CD4-positive, alpha-beta memory T cell (primary cell): ENCODE results near the gene CDKL4. TPM values are rescaled to one million over a fixed set of nuclear protein-coding genes. Genes with fewer than 3 reads are reported as not detected.
A peak's percentile ranks its signal among the peaks of the same experiment; 100 is the strongest.

Source experiments
- CTCF ChIA-PET: fragments of 350-600 bp; sonication (Branson Sonifier 250); formaldehyde crosslinking; loops from one replicate; lab custom pipeline; 2021; ENCODE audit warnings: inconsistent platforms; ENCODE audit not compliant: partially characterized antibody; lab: Charles Lee
- POLR2A ChIA-PET: fragments of 350-600 bp; sonication (Branson Sonifier 250); formaldehyde crosslinking; loops from one replicate; lab custom pipeline; 2021; ENCODE audit not compliant: partially characterized antibody; lab: Charles Lee
- DNase-seq, 5 donors: peaks; one replicate each; pipeline versions ENCODE4 v3.0.0 to v3.0.0-alpha.2; 2020 to 2022; ENCODE audit warnings: mixed read lengths in 1 of 5
- H3K27ac ChIP-seq: one replicate; pipeline ENCODE4 v1.7.0; 2013; ENCODE audit warnings: low read depth, low read length
- H3K27me3 ChIP-seq: 2 replicates; pipeline ENCODE4 v1.7.0; 2013; ENCODE audit warnings: mild to moderate bottlenecking, low read length, moderate library complexity; ENCODE audit not compliant: insufficient read depth
- H3K36me3 ChIP-seq: 2 replicates; pipeline ENCODE4 v1.7.0; 2013; ENCODE audit warnings: mild to moderate bottlenecking, low read length, moderate library complexity; ENCODE audit not compliant: insufficient read depth
- H3K4me1 ChIP-seq: 2 replicates; pipeline ENCODE4 v1.7.0; 2013; ENCODE audit warnings: mild to moderate bottlenecking, low read length, moderate library complexity; ENCODE audit not compliant: insufficient read depth
- H3K4me3 ChIP-seq, 2 donors: one replicate each; pipeline ENCODE4 v1.7.0; 2013; ENCODE audit warnings: low read length in 2 of 2, mild to moderate bottlenecking in 1 of 2
- H3K9me3 ChIP-seq, 2 donors: one replicate each; pipeline ENCODE4 v1.7.0; 2013; ENCODE audit warnings: low read length in 2 of 2, control low read depth in 1 of 2; ENCODE audit not compliant: control insufficient read depth in 1 of 2
- H3K27ac Mint-ChIP-seq, 7 donors: one replicate each; pipeline ENCODE4 v1.8.0; 2020 to 2021; ENCODE audit warnings: mixed read lengths in 7 of 7, mild to moderate bottlenecking in 6 of 7, inconsistent platforms in 3 of 7, moderate library complexity in 3 of 7
- H3K27me3 Mint-ChIP-seq, 2 donors: one replicate each; pipeline ENCODE4 v1.8.0; 2020 to 2021; ENCODE audit warnings: mixed read lengths in 2 of 2
- H3K36me3 Mint-ChIP-seq, 2 donors: one replicate each; pipeline ENCODE4 v1.8.0; 2020 to 2021; ENCODE audit warnings: mixed read lengths in 2 of 2, inconsistent platforms in 1 of 2, mild to moderate bottlenecking in 1 of 2
- H3K4me1 Mint-ChIP-seq, 4 donors: one replicate each; pipeline ENCODE4 v1.8.0; 2020 to 2021; ENCODE audit warnings: mixed read lengths in 4 of 4, mild to moderate bottlenecking in 1 of 4
- H3K4me3 Mint-ChIP-seq, 8 donors: one replicate each; pipeline ENCODE4 v1.8.0; 2020 to 2021; ENCODE audit warnings: mixed read lengths in 8 of 8, mild to moderate bottlenecking in 7 of 8, moderate library complexity in 6 of 8, inconsistent platforms in 3 of 8
- H3K9me3 Mint-ChIP-seq, 8 donors: one replicate each; pipeline ENCODE4 v1.8.0; 2020 to 2021; ENCODE audit warnings: mixed read lengths in 8 of 8, mild to moderate bottlenecking in 5 of 8, inconsistent platforms in 3 of 8, moderate library complexity in 1 of 8
- intact Hi-C: fragments of 100-400 bp; cut with micrococcal nuclease; formaldehyde crosslinking; loops from one replicate; pipeline ENCODE4 v1.15.1; 2023
- polyA plus RNA-seq, 2 donors: library from polyadenylated mRNA; unstranded; fragments of 300-500 nt; fragmentation: Illumina TruSeq; gene quantifications; one replicate each; pipeline ENCODE4 v1.2.3, GENCODE V29; 2021
- total RNA-seq, 2 experiments: library from RNA; stranded (reverse); gene quantifications; one replicate each; pipeline ENCODE4 v1.2.3, GENCODE V29; 2021

Gene CDKL4
- total and polyA plus RNA-seq, 4 experiments from 2014 or later, result 0.38 TPM; not detected in 3

- no peaks in the 10 kb centered on the region for H3K4me1 ChIP-seq
- no peaks in the 10 kb centered on the region for H3K9me3 ChIP-seq
- H3K27me3 ChIP-seq, result no peaks in the 10 kb centered on the region
- H3K27ac Mint-ChIP-seq, result no peak overlapping the region
- ChIA-PET CTCF (interaction anchor here (0.5 to 2.4 kb wide), 4 partner anchors 176 to 288 kb away, joined by 3 to 9 read pairs (median 3); no protein-coding TSS in a partner anchor), POLR2A (no interaction called here)
- no peak overlapping the region for H3K4me3 Mint-ChIP-seq
- intact Hi-C loops, result no loop called here
- no peaks in the 10 kb centered on the region for H3K36me3 ChIP-seq
- DNase-seq, result no peak
- peaks cover 1 to 2% (median 1%) of the 10 kb centered on the region in 4 donors for H3K4me1 Mint-ChIP-seq
- no peak overlapping the region for H3K4me3 ChIP-seq
- H3K27ac ChIP-seq, result no peak overlapping the region
- no peaks in the 10 kb centered on the region for H3K27me3 Mint-ChIP-seq
- peaks cover 0 to 23% (median 7%) of the 10 kb centered on the region in 8 donors for H3K9me3 Mint-ChIP-seq
- peaks cover 2 to 3% of the 10 kb centered on the region in 2 donors for H3K36me3 Mint-ChIP-seq
These were observed 9.0 kb downstream of the CDKL4 start for GRCh38 chr2:39234754-39235153.

GRCh38 chr2:39232141-39232540 is 11.6 kb downstream of the CDKL4 start:
- Mint-ChIP-seq H3K27ac (no peak overlapping the region), H3K27me3 (no peaks in the 10 kb centered on the region), H3K9me3 (peaks cover 0 to 22% (median 7%) of the 10 kb centered on the region in 8 donors), H3K4me3 (no peak overlapping the region), H3K36me3 (peaks cover 2 to 3% of the 10 kb centered on the region in 2 donors), H3K4me1 (peaks cover 12 to 24% (median 19%) of the 10 kb centered on the region in 4 donors)
- Histone ChIP-seq H3K27ac (no peak overlapping the region), H3K9me3 (no peaks in the 10 kb centered on the region), H3K4me1 (peaks cover 15% of the 10 kb centered on the region), H3K4me3 (no peak overlapping the region), H3K27me3 (no peaks in the 10 kb centered on the region), H3K36me3 (no peaks in the 10 kb centered on the region)
- no peak for DNase-seq
- intact Hi-C loops, result no loop called here
- ChIA-PET POLR2A (interaction anchor here (0.7 kb wide), 1 partner anchor 112 kb away, joined by 3 read pairs; no protein-coding TSS in a partner anchor), CTCF (interaction anchor here (0.6 to 1.6 kb wide), 5 partner anchors 171 to 287 kb away, joined by 3 to 9 read pairs (median 4); no protein-coding TSS in a partner anchor)

DNA sequence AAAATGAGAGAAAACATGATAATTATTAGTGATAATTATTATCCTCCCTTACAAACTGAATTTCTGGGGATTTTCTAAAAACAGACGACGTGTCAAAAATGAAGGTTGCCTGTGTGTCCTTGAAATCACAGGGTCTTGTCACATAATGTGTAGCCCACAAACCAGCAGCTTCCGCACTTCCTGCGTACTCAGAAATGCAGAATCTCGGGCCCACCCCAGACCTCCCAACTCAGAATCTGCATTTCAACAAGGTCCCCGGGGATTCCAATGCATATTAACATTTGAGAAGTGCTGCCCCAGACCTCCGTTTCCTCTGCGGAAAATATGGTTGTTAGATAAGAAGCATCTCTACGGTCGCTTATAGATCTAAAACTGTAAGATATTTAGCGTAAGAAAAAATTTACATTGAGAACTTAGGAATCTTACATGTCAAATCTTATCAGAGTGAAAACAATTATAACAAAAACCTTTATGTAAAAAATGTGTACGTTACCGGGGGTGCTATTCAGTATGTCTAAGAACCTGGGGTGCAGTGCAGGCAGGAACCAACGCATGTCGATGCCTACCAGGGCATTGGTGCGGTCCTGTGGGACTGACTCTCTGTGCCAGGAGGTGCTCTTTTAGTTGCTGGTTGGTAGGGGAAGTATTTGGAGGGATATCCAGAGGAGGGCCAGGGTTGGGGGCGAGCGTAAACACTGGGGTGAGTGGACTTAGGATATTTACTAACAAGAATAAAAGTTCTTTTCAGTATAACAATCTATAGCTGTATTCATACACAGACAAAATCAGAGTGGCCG is 15.2 kb downstream of the CDKL4 start:
- DNase-seq, result no peak
- Histone ChIP-seq H3K27me3 (no peaks in the 10 kb centered on the region), H3K27ac (no peak overlapping the region), H3K4me1 (peaks cover 15% of the 10 kb centered on the region), H3K4me3 (no peak overlapping the region), H3K36me3 (no peaks in the 10 kb centered on the region), H3K9me3 (no peaks in the 10 kb centered on the region)
- Mint-ChIP-seq H3K4me3 (peak overlapping the region; percentile 38 to 92 (median 76)), H3K27me3 (peaks cover 0 to 1% of the 10 kb centered on the region in 2 donors), H3K27ac (peak overlapping the region; percentile 26 to 88 (median 67)), H3K9me3 (no peaks in the 10 kb centered on the region), H3K4me1 (peaks cover 12 to 27% (median 20%) of the 10 kb centered on the region in 4 donors), H3K36me3 (no peaks in the 10 kb centered on the region)
- ChIA-PET CTCF (interaction anchor here (0.7 to 8.0 kb wide), 45 partner anchors 8 to 647 kb away, joined by 3 to 371 read pairs (median 6); partner anchors contain the start of genes CDKL4 and SOS1), POLR2A (interaction anchor here (0.7 to 7.5 kb wide), 17 partner anchors 11 to 281 kb away, joined by 3 to 225 read pairs (median 5); partner anchors contain the start of gene SOS1)
- intact Hi-C loops, result loop anchor here (1.0 kb wide), 2 partner anchors 11 to 107 kb away; partner anchors contain the start of gene SOS1

- Histone ChIP-seq H3K27me3 (no peaks in the 10 kb centered on the region), H3K4me1 (peaks cover 15% of the 10 kb centered on the region), H3K9me3 (no peaks in the 10 kb centered on the region), H3K36me3 (no peaks in the 10 kb centered on the region), H3K4me3 (no peak overlapping the region), H3K27ac (no peak overlapping the region)
- H3K27me3 Mint-ChIP-seq, result peaks cover 0 to 1% of the 10 kb centered on the region in 2 donors
- peak overlapping the region; percentile 5 to 88 (median 81) for H3K27ac Mint-ChIP-seq
- ChIA-PET CTCF (interaction anchor here (0.6 to 8.0 kb wide), 28 partner anchors 11 to 279 kb away, joined by 3 to 371 read pairs (median 6); partner anchors contain the start of gene SOS1), POLR2A (interaction anchor here (0.6 to 7.5 kb wide), 16 partner anchors 10 to 280 kb away, joined by 3 to 225 read pairs (median 4); partner anchors contain the start of gene SOS1)
- peak overlapping the region; percentile 38 to 92 (median 76) for H3K4me3 Mint-ChIP-seq
- H3K9me3 Mint-ChIP-seq, result no peaks in the 10 kb centered on the region
- intact Hi-C loops, result loop anchor here (1.0 kb wide), 2 partner anchors 11 to 107 kb away; partner anchors contain the start of gene SOS1
- H3K36me3 Mint-ChIP-seq, result no peaks in the 10 kb centered on the region
- peaks cover 12 to 27% (median 20%) of the 10 kb centered on the region in 4 donors for H3K4me1 Mint-ChIP-seq
- DNase-seq, result peak; percentile 72 to 79 (median 78)
These were observed 15.9 kb downstream of the CDKL4 start for GRCh38 chr2:39227628-39228412.

DNA sequence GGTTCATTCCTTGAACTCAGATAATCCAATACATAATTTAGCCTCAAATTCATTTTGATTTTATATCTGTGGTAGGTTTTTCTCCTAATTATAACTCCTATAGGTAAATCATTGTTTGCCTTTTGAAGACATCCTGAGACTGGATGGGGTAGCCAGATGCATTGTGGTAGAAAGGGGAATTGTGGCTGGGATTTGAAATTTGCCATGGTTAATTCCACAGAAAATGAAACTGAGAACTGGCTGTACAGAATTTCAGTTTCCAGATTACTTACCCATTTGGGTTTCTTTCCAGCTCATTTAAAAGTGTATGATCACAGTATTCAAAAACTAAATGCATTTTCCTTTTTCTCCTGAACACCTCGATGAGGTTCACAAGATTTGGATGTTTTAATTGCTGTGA is 18.2 kb downstream of the CDKL4 start:
- H3K4me3 ChIP-seq, result no peak overlapping the region
- H3K36me3 Mint-ChIP-seq, result no peaks in the 10 kb centered on the region
- peaks cover 0 to 1% of the 10 kb centered on the region in 2 donors for H3K27me3 Mint-ChIP-seq
- H3K27ac Mint-ChIP-seq, result no peak overlapping the region
- no peaks in the 10 kb centered on the region for H3K9me3 ChIP-seq
- H3K4me1 ChIP-seq, result peaks cover 15% of the 10 kb centered on the region
- intact Hi-C loops, result no loop called here
- H3K27me3 ChIP-seq, result no peaks in the 10 kb centered on the region
- H3K27ac ChIP-seq, result no peak overlapping the region
- no peaks in the 10 kb centered on the region for H3K9me3 Mint-ChIP-seq
- H3K36me3 ChIP-seq, result no peaks in the 10 kb centered on the region
- no peak for DNase-seq
- ChIA-PET POLR2A (interaction anchor here (1.0 to 7.5 kb wide), 7 partner anchors 9 to 474 kb away, joined by 3 to 225 read pairs (median 5); partner anchors contain the start of genes SOS1 and SRSF7), CTCF (interaction anchor here (0.7 to 8.0 kb wide), 5 partner anchors 101 to 279 kb away, joined by 4 to 371 read pairs (median 6); partner anchors contain the start of gene SOS1)
- no peak overlapping the region for H3K4me3 Mint-ChIP-seq
- H3K4me1 Mint-ChIP-seq, result peaks cover 12 to 27% (median 20%) of the 10 kb centered on the region in 4 donors

GRCh38 chr2:39223909-39224308 is 19.9 kb downstream of the CDKL4 start:
- POLR2A ChIA-PET, result interaction anchor here (7.5 kb wide), 1 partner anchor 104 kb away, joined by 225 read pairs; the partner anchor contains the start of gene SOS1
- Mint-ChIP-seq H3K9me3 (no peaks in the 10 kb centered on the region), H3K27ac (no peak overlapping the region), H3K4me3 (no peak overlapping the region), H3K36me3 (no peaks in the 10 kb centered on the region), H3K4me1 (peaks cover 13 to 32% (median 23%) of the 10 kb centered on the region in 4 donors), H3K27me3 (peaks cover 0 to 1% of the 10 kb centered on the region in 2 donors)
- no peaks in the 10 kb centered on the region for H3K27me3 ChIP-seq
- H3K4me3 ChIP-seq, result no peak overlapping the region
- no peak overlapping the region for H3K27ac ChIP-seq
- no peaks in the 10 kb centered on the region for H3K9me3 ChIP-seq
- peaks cover 28% of the 10 kb centered on the region for H3K4me1 ChIP-seq
- H3K36me3 ChIP-seq, result no peaks in the 10 kb centered on the region
- intact Hi-C loops, result no loop called here
- DNase-seq, result no peak
- CTCF ChIA-PET, result interaction anchor here (1.5 to 8.0 kb wide), 2 partner anchors 103 to 164 kb away, joined by 7 to 371 read pairs; partner anchors contain the start of gene SOS1
